Muscle of back (tissue), 11 donors: ENCODE results near the gene EARS2. TPM values are rescaled to one million over a fixed set of nuclear protein-coding genes. Genes with fewer than 3 reads are reported as not detected.
"Not testable (repeated sequence)": the region's sequence is repeated elsewhere in the genome, so short reads cannot be mapped to it uniquely, and the experiment has no call there.

Experiments
- DNase-seq, 3 donors: peaks; one replicate each; pipeline versions ENCODE4 v3.0.0 to v3.0.0-alpha.2; 2013
- polyA plus RNA-seq, 10 donors: library from polyadenylated mRNA; unstranded; fragments of 120-200 nt; gene quantifications; one replicate each; pipeline ENCODE4 v1.2.1, GENCODE V29; 2013; ENCODE audit not compliant: insufficient read length in 10 of 10

EARS2 gene
- polyA plus RNA-seq, 10 donors: 11.9 to 21.0 (median 16.6) TPM

GRCh38 chr16:23570992-23571632 is 14.0 kb upstream of the EARS2 start:
- DNase-seq: peak in 1 of 3 donors; percentile 14

- no peak for DNase-seq
Measured at GRCh38 chr16:23567602-23568001, 10.5 kb upstream of the EARS2 start.

- no peak for DNase-seq
Measured at GRCh38 chr16:23566724-23567123, 9.6 kb upstream of the EARS2 start.

DNA sequence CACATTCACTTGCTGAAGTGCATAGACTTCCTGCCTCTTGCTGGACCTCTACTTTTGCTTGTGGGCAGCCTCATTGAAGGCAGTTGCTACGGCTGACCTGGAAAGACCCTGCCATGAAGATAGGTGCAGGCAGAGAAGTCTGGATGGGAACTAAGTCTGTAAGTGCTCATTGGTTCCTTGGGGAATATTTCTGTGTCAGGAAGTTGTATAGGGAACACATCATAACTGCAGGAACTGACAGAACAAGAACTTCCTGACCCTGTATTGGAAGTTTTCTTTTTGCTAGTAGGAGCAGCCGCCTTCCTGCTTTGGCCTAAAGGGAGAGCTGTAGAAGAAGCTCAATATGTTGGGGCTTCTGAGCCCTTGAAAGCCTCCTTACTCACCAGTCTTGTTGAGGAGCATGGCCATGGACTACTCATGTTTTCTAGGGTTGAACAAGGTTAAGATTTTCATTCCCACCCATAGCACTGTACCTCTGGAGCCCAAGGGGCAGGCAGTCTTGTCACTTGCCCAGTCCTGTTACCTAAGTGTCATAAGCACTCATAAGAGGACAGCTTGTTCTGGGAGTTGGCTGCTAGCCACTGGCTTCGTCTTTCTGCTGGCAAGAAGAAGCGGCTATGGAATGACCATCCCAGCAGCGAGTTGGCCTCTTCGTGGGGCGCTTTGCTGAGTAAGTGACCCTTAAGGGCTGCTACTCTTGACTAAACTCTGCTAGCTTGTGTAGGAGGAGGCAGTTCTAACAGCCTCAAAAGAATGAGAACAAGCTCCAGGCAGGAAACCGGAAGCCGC is 7.6 kb upstream of the EARS2 start:
- DNase-seq: no peak

DNA sequence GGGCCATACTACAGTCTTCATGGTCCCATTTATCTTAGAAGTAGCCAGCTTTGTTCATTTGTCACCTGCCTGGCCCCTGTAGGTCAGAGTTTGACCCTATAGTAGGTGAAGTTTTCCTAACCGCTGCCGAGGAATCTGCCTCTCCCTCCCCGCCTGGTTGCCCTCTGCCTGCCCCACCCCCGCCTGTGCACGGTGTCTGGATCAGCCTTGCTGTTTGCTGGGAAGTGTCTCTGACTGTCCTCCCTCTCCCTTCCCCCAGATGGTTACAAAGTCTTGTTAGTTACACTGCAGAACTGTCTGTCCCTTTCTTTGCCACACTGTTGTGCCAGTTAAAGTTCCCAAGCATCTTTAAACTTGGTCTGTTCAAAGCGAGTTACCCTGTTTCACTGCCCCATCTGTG is 6.0 kb upstream of the EARS2 start:
- no peak for DNase-seq

DNA sequence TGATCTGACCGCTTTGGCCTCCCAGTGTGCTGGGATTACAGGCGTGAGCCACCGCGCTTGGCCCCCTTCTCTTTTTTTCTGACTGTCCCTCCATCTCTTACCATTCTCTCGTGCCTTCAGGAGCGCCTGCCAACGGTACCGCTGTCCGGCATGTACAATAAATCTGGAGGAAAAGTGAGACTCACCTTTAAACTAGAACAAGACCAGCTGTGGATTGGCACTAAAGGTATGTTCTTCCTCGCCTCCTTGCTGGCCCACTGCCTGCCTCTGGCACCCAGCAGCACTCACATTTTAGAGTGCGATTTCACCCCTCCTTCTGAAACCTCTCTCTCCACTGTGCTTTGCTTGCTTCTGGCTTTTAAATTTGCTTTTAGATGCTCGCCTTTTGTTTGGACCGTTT is 5.4 kb upstream of the EARS2 start:
- no peak for DNase-seq

- no peak for DNase-seq
Measured at GRCh38 chr16:23561586-23561985, 4.4 kb upstream of the EARS2 start.

- DNase-seq: peak in 1 of 3 donors; percentile 40
Measured at GRCh38 chr16:23557779-23558702, 891 bp upstream of the EARS2 start.

DNA sequence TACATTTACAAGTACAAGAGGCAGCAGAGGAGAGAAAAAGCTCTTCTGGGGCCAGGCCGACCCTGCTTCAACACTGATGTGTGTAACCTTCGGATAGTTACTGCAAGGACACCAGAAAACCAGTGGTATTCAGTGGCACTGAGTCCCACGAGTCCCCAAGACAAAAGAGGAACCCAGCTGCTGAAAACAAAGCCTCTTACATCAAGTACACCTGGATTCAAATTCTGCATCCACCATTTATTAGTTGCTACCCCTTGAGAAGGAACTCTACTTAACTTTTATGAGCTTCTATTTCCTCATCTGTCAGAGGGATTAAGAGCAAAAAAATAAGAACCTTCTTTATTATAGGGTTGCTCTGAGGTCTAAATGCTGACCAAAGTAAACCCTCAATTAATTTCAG is 2.6 kb downstream of the EARS2 start:
- no peak for DNase-seq

- no peak for DNase-seq
Measured at GRCh38 chr16:23552161-23552560, 5.0 kb downstream of the EARS2 start.

GRCh38 chr16:23549938-23550337 is 7.2 kb downstream of the EARS2 start:
- DNase-seq: no peak

GRCh38 chr16:23544436-23544835 is 12.7 kb downstream of the EARS2 start:
- no peak for DNase-seq

DNA sequence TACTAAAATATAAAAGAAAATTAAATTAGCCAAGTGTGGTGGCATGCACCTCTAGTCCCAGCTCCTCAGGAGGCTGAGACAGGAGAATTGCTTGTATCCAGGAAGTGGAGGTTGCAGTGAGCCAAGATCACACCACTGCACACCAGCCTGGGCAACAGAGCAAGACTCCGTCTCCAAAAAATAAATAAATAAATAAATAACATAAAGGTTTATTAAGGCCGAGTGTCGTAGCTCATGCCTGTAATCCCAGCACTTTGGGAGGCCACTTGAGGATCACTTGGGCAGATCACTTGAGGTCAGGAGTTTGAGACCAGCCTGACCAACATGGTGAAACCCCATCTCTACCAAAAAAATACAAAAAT is 16.4 kb downstream of the EARS2 start:
- not testable (repeated sequence) for DNase-seq

GRCh38 chr16:23539984-23540816 is 16.9 kb downstream of the EARS2 start:
- DNase-seq: no peak

DNA sequence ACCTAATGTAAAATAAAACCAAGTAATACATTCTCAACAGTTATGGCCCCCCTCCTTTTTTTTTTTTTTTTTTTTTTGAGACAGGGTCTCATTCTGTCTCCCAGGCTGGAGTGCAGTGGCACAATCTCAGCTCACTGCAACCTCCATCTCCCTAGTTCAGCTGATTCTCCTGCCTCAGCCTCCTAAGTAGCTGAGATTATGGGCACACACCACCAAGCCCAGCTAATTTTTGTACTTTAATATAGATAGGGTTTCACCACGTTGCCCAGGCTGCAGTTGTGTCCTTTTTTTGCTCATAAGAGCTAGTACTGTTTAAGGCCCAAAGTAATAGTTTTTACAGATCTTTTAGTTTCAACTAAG is 18.3 kb downstream of the EARS2 start:
- DNase-seq: no peak

DNA sequence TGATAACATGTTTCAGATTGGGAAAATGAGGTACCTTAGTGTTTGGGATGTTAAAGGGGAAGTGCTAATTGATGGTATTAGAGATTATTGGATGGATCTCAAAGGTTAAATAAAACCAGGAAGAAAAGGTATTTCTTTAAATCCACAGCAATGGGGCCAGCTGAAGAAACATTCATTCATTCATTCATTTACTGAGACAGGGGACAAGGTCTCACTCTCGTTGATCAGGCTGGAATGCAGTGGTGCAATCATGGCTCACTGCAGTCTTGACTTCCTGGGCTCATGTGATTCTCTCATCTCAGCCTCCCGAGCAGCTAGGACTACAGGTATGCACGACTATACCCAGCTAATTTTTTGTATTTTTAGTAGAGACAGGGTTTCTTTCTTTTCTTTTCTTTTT is 19.8 kb downstream of the EARS2 start:
- DNase-seq: no peak

DNA sequence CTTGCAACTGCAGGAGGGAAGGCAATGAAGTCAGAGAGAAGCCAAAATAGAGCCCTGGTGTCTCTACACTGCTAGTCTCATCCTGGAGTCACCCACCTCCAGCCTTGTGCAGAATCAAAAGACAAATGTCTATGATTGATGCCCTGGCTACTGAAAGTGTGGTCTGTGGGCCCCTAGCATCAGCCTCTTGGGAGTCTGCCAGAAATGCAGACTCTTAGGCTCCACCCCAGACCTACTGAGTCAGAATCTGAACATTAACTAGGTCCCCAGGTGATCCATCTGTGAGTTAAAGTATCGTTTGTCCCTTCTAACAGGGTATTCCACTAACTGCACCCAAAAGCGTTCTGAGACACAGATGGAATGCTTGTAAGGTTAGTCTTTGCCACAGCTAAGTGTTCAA is 21.2 kb downstream of the EARS2 start:
- DNase-seq: no peak

GRCh38 chr16:23534868-23535860 is 22.0 kb downstream of the EARS2 start:
- DNase-seq: peak; percentile 16 to 22 (median 19)

DNA sequence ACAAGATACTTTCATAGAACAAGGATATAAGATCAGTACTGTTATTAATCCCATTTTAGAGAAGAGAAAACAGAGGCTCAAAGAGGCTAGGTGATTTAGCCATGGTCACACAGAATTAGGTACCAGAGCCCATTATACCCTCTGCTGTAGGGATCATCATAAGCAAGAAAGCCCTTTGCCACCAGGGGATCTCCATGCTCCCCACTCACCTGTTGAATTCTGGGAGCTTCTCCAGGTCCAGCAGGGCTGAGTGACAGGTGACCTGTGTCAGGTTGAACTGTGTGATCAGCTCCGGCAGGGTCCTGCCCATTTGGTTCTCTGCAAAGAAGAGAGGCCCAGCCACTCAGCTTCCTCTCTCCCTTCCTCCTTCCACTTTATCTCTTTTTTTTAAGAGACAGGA is 24.7 kb downstream of the EARS2 start:
- no peak for DNase-seq

GRCh38 chr16:23530062-23530461 is 27.1 kb downstream of the EARS2 start:
- no peak for DNase-seq
